HEK293 (cell line): Measurements from ENCODE around the gene KCNJ9.
A peak's percentile ranks its signal among the peaks of the same experiment; 100 is the strongest.

Source experiments
- BCL11B ChIP-seq: fragments of 450-650 bp; formaldehyde crosslinking; IDR thresholded peaks from 2 replicates; pipeline ENCODE4 v1.5.1; 2016; ENCODE audit warnings: low read depth, missing biosample characterization, missing genetic modification characterization
- CTCF ChIP-seq: fragments of 450-650 bp; formaldehyde crosslinking; IDR thresholded peaks from 2 replicates; pipeline ENCODE4 v1.5.1; 2016; ENCODE audit warnings: missing biosample characterization, missing genetic modification characterization
- GLI2 ChIP-seq: fragments of 450-650 bp; formaldehyde crosslinking; IDR thresholded peaks from 2 replicates; pipeline ENCODE4; 2017; ENCODE audit warnings: missing biosample characterization, missing genetic modification characterization, low read depth, borderline replicate concordance
- GLIS1 ChIP-seq: fragments of 450-650 bp; formaldehyde crosslinking; IDR thresholded peaks from 2 replicates; pipeline ENCODE4 v1.5.1; 2016; ENCODE audit warnings: missing biosample characterization, missing genetic modification characterization
- HIC1 ChIP-seq: fragments of 450-650 bp; formaldehyde crosslinking; IDR thresholded peaks from 2 replicates; pipeline ENCODE4 v1.5.1; 2016; ENCODE audit warnings: missing biosample characterization, missing genetic modification characterization
- PATZ1 ChIP-seq: fragments of 450-650 bp; formaldehyde crosslinking; IDR thresholded peaks from 2 replicates; pipeline ENCODE4 v1.5.1; 2016; ENCODE audit warnings: missing biosample characterization, missing genetic modification characterization
- REST ChIP-seq: fragments of 450-650 bp; formaldehyde crosslinking; IDR thresholded peaks from 2 replicates; pipeline ENCODE4 v1.5.1; 2016; ENCODE audit warnings: missing biosample characterization, missing genetic modification characterization
- SALL2 ChIP-seq: fragments of 450-650 bp; formaldehyde crosslinking; IDR thresholded peaks from 2 replicates; pipeline ENCODE4 v1.5.0; 2017; ENCODE audit warnings: missing biosample characterization, mild to moderate bottlenecking, missing genetic modification characterization, borderline replicate concordance
- SCRT1 ChIP-seq: fragments of 450-650 bp; formaldehyde crosslinking; IDR thresholded peaks from 2 replicates; pipeline ENCODE4 v1.5.1; 2016; ENCODE audit warnings: missing biosample characterization, missing genetic modification characterization, borderline replicate concordance
- SCRT2 ChIP-seq: fragments of 450-650 bp; formaldehyde crosslinking; IDR thresholded peaks from 2 replicates; pipeline ENCODE4 v1.5.1; 2016; ENCODE audit warnings: missing biosample characterization, missing genetic modification characterization
- TCF7L2 ChIP-seq: IDR thresholded peaks from 2 replicates; pipeline ENCODE4 v1.6.1; 2011; ENCODE audit warnings: low read depth, mild to moderate bottlenecking, inconsistent platforms, low read length, moderate library complexity, borderline replicate concordance
- ZNF121 ChIP-seq: fragments of 450-650 bp; formaldehyde crosslinking; IDR thresholded peaks from 2 replicates; pipeline ENCODE4 v1.5.1; 2016; ENCODE audit warnings: missing biosample characterization, missing genetic modification characterization
- ZNF133 ChIP-seq: fragments of 450-650 bp; formaldehyde crosslinking; IDR thresholded peaks from 2 replicates; pipeline ENCODE4 v1.5.1; 2016; ENCODE audit warnings: missing biosample characterization, missing genetic modification characterization
- ZNF146 ChIP-seq: fragments of 450-650 bp; formaldehyde crosslinking; IDR thresholded peaks from 2 replicates; pipeline ENCODE4 v1.5.1; 2016; ENCODE audit warnings: missing biosample characterization, missing genetic modification characterization
- ZNF24 ChIP-seq: fragments of 450-650 bp; formaldehyde crosslinking; IDR thresholded peaks from 2 replicates; pipeline ENCODE4 v1.5.1; 2016; ENCODE audit warnings: missing biosample characterization, missing genetic modification characterization
- ZNF366 ChIP-seq: fragments of 450-650 bp; formaldehyde crosslinking; conservative IDR thresholded peaks from 2 replicates; pipeline ENCODE4 v1.5.1; 2016; ENCODE audit warnings: missing biosample characterization, missing genetic modification characterization
- ZNF488 ChIP-seq: fragments of 450-650 bp; formaldehyde crosslinking; IDR thresholded peaks from 2 replicates; pipeline ENCODE4 v1.5.1; 2016; ENCODE audit warnings: missing biosample characterization, missing genetic modification characterization
- ZNF514 ChIP-seq: fragments of 450-650 bp; formaldehyde crosslinking; IDR thresholded peaks from 2 replicates; pipeline ENCODE4 v1.5.1; 2016; ENCODE audit warnings: missing biosample characterization, missing genetic modification characterization
- ZNF548 ChIP-seq: fragments of 450-650 bp; formaldehyde crosslinking; IDR thresholded peaks from 2 replicates; pipeline ENCODE4 v1.5.1; 2016; ENCODE audit warnings: missing biosample characterization, missing genetic modification characterization
- ZNF555 ChIP-seq: fragments of 450-650 bp; formaldehyde crosslinking; conservative IDR thresholded peaks from 2 replicates; pipeline ENCODE4 v1.5.1; 2017; ENCODE audit warnings: missing biosample characterization, mild to moderate bottlenecking, missing genetic modification characterization, inconsistent platforms
- ZNF621 ChIP-seq: fragments of 450-650 bp; formaldehyde crosslinking; IDR thresholded peaks from 2 replicates; pipeline ENCODE4 v1.5.1; 2017; ENCODE audit warnings: missing biosample characterization, missing genetic modification characterization
- ZNF624 ChIP-seq: fragments of 450-650 bp; formaldehyde crosslinking; IDR thresholded peaks from 2 replicates; pipeline ENCODE4 v1.5.1; 2017; ENCODE audit warnings: missing biosample characterization, missing genetic modification characterization
- ZNF654 ChIP-seq: fragments of 450-650 bp; formaldehyde crosslinking; IDR thresholded peaks from 2 replicates; pipeline ENCODE4 v1.5.1; 2016; ENCODE audit warnings: low read depth, missing biosample characterization, missing genetic modification characterization
- TF ChIP-seq, protein P1 (sequence below): fragments of 450-650 bp; formaldehyde crosslinking; IDR thresholded peaks from 2 replicates; pipeline ENCODE4 v1.5.1; 2016; ENCODE audit warnings: missing biosample characterization, missing genetic modification characterization

Gene KCNJ9

DNA sequence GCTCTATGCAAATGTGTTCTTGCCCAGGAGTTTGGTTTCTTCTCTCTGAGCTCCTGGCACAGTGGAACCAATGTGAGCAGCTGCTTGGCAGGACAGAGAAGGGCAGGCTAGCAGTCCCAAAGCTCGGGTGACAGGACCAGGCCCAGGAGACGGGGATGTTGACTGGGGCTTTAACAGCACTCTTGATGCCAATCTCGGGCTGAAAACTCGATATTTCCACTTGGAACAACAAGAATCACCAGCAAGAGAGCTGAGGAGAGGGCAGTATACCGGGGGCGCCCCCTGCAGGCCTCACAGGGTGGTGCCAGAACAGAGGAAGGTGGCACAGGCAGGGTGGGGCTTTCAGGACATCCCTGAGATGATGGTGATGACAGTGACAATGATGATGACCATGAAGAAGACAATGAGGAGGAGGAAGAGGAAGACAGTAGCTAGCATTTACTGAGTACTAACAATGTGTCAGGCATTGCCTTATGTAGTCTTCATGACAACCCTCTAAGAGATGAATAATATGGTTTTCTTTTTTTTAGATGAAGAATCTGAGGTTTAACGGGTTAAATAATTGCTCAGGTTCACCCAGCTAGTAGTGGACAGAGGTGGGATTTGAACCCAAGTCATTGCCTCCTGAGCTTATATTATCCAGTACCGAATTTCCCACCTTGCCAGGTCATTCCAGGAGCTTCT, 2.7 kb upstream of the KCNJ9 start (continued):
- TF ChIP-seq HIC1 (tag by site-specific recombination) (peak; percentile 41; the same call in 1 of the 2 replicates), TCF7L2 (no peak), GLI2 (no peak), SALL2 (tag by site-specific recombination) (no peak), ZNF24 (tag by site-specific recombination) (0 out of 2 replicates have a peak, but pooled peaks have one; percentile 30), ZNF366 (tag by site-specific recombination) (0 out of 2 replicates have a peak, but pooled peaks have one; percentile 26), CTCF (tag by site-specific recombination) (peak; percentile 76), ZNF621 (tag by site-specific recombination) (no peak), ZNF514 (tag by site-specific recombination) (no peak), ZNF133 (tag by site-specific recombination) (no peak), ZNF548 (tag by site-specific recombination) (no peak), PATZ1 (tag by site-specific recombination) (0 out of 2 replicates have a peak, but pooled peaks have one; percentile 24), ZNF146 (tag by site-specific recombination) (no peak), BCL11B (no peak), GLIS1 (tag by site-specific recombination) (no peak), ZNF555 (tag by site-specific recombination) (no peak), SCRT1 (tag by site-specific recombination) (no peak), ZNF654 (tag by site-specific recombination) (peak; percentile 68), ZNF624 (tag by site-specific recombination) (no peak), REST (no peak), ZNF488 (tag by site-specific recombination) (no peak), ZNF121 (tag by site-specific recombination) (no peak), SCRT2 (tag by site-specific recombination) (no peak)
- TF ChIP-seq, protein P1, sequence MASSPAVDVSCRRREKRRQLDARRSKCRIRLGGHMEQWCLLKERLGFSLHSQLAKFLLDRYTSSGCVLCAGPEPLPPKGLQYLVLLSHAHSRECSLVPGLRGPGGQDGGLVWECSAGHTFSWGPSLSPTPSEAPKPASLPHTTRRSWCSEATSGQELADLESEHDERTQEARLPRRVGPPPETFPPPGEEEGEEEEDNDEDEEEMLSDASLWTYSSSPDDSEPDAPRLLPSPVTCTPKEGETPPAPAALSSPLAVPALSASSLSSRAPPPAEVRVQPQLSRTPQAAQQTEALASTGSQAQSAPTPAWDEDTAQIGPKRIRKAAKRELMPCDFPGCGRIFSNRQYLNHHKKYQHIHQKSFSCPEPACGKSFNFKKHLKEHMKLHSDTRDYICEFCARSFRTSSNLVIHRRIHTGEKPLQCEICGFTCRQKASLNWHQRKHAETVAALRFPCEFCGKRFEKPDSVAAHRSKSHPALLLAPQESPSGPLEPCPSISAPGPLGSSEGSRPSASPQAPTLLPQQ (tag by site-specific recombination), result no peak
